Esophagus muscularis mucosa (tissue), 4 donors: Measurements from ENCODE around the gene SMIM5.

Source experiments
- EP300 ChIP-seq: sonication (generic); formaldehyde crosslinking; IDR thresholded peaks from one replicate; pipeline ENCODE4 v1.6.1; 2017; ENCODE audit warnings: antibody characterized with exemption
- POLR2AphosphoS5 ChIP-seq, 2 donors: sonication (generic); formaldehyde crosslinking; IDR thresholded peaks; one replicate each; pipeline ENCODE4 v1.6.1; 2017; ENCODE audit warnings: antibody characterized with exemption in 2 of 2
- TF ChIP-seq, protein P1 (sequence below), 3 experiments: fragments of 200-600 bp in 2 of 3; fragments of 450-650 bp in 1 of 3; sonication (generic) in 2 of 3; IDR thresholded peaks; one replicate each; pipeline ENCODE4 v1.5.1; 2017 to 2019; ENCODE audit warnings: antibody characterized with exemption in 3 of 3, mild to moderate bottlenecking in 2 of 3, moderate library complexity in 1 of 3

DNA sequence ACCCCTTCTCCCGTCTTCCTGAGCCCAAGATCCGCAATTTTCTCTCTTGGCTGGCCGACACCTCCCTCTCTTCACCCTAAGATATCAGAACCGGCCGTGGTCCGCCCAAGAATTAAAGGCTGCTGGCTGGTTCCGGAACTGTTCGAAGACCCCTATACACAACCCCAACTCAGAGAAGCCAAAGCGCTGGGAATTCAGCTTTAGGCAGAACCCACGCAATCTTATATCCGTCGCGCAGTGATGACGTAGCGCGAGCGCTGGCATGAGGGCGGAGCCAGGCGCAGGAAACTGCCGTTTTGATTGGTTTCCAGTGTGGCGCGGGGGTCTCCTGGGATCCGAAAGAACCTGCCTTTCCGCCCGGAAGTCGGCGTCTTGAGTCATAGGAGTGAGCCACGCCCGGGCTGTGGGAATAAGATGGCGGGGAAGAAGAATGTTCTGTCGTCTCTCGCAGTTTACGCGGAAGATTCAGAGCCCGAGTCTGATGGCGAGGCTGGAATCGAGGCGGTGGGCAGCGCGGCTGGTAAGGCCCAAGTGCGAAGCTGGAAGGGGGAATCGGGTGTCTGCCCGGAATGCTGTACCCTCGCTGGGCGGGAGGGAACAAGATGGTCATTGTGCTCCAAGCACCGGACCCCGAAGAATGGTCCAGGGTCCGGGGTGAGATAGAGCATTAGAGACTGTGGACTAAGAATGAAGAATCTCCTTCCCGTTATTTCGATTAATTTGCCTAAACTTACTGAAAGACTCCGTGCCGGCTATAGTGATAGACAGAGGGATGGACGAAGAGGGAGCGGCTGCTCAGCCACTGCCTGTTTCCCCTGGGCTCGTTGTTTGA lies 33.9 kb downstream of the SMIM5 start, which contains the start of the genes RECQL5 and SAP30BP:
- TF ChIP-seq, protein P1, sequence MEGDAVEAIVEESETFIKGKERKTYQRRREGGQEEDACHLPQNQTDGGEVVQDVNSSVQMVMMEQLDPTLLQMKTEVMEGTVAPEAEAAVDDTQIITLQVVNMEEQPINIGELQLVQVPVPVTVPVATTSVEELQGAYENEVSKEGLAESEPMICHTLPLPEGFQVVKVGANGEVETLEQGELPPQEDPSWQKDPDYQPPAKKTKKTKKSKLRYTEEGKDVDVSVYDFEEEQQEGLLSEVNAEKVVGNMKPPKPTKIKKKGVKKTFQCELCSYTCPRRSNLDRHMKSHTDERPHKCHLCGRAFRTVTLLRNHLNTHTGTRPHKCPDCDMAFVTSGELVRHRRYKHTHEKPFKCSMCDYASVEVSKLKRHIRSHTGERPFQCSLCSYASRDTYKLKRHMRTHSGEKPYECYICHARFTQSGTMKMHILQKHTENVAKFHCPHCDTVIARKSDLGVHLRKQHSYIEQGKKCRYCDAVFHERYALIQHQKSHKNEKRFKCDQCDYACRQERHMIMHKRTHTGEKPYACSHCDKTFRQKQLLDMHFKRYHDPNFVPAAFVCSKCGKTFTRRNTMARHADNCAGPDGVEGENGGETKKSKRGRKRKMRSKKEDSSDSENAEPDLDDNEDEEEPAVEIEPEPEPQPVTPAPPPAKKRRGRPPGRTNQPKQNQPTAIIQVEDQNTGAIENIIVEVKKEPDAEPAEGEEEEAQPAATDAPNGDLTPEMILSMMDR (IDR thresholded peaks at IDR 0.05): peak in 1 of 3 experiments; percentile 31
- peak; percentile 94 to 96 for TF ChIP-seq POLR2AphosphoS5 (IDR thresholded peaks at IDR 0.05)
- no peak for TF ChIP-seq EP300
